ENCODE measurements around the gene PDHA1.

GRCh38 chrX:19375546-19375945, 31.8 kb downstream of the PDHA1 start:
- TF ChIP-seq SP1 (IDR thresholded peaks at IDR 0.05; ENCODE audit: low read depth, low read length) (no peak), POLR2A (IDR thresholded peaks at IDR 0.05; ENCODE audit: control extremely low read depth in 1 of 2, low read depth in 2 of 2, low read length in 2 of 2) (no peak), RNF2 (IDR thresholded peaks at IDR 0.05; ENCODE audit: borderline replicate concordance, low read depth, low read length, missing control alignments, poor library complexity, severe bottlenecking) (no peak), TBP (IDR thresholded peaks at IDR 0.05; ENCODE audit: low read depth, low read length) (no peak), CTCF (IDR thresholded peaks at IDR 0.05; ENCODE audit: control extremely low read depth in 1 of 3, insufficient read depth in 1 of 3, low read depth in 1 of 3, low read length in 3 of 3) (no peak), TAF1 (IDR thresholded peaks at IDR 0.05; ENCODE audit: low read depth, low read length) (no peak), RAD21 (IDR thresholded peaks at IDR 0.05 in 1 of 2, conservative IDR thresholded peaks at IDR 0.05 in 1 of 2; ENCODE audit: low read depth in 2 of 2, low read length in 2 of 2) (no peak), JUN (IDR thresholded peaks at IDR 0.05; ENCODE audit: low read depth, low read length) (no peak)
- TF ChIP-seq, protein P1, sequence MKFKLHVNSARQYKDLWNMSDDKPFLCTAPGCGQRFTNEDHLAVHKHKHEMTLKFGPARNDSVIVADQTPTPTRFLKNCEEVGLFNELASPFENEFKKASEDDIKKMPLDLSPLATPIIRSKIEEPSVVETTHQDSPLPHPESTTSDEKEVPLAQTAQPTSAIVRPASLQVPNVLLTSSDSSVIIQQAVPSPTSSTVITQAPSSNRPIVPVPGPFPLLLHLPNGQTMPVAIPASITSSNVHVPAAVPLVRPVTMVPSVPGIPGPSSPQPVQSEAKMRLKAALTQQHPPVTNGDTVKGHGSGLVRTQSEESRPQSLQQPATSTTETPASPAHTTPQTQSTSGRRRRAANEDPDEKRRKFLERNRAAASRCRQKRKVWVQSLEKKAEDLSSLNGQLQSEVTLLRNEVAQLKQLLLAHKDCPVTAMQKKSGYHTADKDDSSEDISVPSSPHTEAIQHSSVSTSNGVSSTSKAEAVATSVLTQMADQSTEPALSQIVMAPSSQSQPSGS (IDR thresholded peaks at IDR 0.05; ENCODE audit: low read length): no peak

Measured in H1 (cell line).